ENCODE results near the gene GAL3ST3. TPM values are rescaled to one million over a fixed set of nuclear protein-coding genes. Genes with fewer than 3 reads are reported as not detected.

The GAL3ST3 gene
- total RNA-seq, 1 donor from 2014 or later: not detected

DNA sequence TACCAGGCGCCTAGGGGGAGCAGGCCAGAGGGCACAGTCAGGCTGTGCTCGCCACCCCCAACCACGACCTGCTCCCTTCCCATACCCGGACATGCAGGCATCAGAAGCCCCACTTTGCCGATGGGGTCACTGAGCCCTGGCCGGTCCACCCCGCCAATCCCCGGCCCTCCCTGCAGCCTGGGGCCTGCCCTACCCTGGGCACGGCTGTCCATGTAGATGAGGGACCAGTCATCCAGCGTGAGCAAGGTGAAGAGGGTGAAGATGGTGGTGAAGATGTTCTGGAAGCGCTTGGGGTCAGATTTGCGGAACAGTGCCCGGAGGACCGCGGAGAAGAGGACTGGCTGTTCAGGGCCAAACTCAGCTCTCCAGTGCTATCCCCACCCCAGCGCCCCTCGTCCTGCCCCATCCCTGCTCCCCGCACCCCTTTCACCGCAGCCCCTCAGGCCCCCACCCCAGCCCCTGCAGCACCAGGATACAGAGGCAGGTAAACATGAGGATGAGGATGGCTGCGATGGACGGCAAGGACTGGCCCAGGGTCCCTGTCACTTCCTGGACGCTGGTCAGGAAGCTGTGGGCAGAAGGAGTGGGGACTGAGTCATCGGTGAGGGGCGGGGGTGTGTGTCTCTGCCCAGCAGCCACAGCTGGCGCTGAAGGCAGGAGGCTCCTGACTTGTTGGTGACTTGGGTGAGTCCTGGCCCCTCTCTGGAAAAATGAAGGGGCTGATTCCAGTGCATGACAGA, 28.2 kb downstream of the GAL3ST3 start:
- FAIRE-seq (no peak), DNase-seq (ENCODE audit: low read depth) (peak; percentile 67)
- H3K4me3 ChIP-seq (ENCODE audit: low read depth, low read length): no peak overlapping the region
- H3K27me3 ChIP-seq (ENCODE audit: control insufficient read depth, insufficient read depth, low read length): no peaks in the 10 kb centered on the region
- no peaks in the 10 kb centered on the region for H3K36me3 ChIP-seq (ENCODE audit: control insufficient read depth, insufficient read depth, low read length)
- TF ChIP-seq, protein P1, sequence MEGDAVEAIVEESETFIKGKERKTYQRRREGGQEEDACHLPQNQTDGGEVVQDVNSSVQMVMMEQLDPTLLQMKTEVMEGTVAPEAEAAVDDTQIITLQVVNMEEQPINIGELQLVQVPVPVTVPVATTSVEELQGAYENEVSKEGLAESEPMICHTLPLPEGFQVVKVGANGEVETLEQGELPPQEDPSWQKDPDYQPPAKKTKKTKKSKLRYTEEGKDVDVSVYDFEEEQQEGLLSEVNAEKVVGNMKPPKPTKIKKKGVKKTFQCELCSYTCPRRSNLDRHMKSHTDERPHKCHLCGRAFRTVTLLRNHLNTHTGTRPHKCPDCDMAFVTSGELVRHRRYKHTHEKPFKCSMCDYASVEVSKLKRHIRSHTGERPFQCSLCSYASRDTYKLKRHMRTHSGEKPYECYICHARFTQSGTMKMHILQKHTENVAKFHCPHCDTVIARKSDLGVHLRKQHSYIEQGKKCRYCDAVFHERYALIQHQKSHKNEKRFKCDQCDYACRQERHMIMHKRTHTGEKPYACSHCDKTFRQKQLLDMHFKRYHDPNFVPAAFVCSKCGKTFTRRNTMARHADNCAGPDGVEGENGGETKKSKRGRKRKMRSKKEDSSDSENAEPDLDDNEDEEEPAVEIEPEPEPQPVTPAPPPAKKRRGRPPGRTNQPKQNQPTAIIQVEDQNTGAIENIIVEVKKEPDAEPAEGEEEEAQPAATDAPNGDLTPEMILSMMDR (IDR thresholded peaks at IDR 0.05; ENCODE audit: insufficient read depth, low read length, severe bottlenecking): no peak

DNA sequence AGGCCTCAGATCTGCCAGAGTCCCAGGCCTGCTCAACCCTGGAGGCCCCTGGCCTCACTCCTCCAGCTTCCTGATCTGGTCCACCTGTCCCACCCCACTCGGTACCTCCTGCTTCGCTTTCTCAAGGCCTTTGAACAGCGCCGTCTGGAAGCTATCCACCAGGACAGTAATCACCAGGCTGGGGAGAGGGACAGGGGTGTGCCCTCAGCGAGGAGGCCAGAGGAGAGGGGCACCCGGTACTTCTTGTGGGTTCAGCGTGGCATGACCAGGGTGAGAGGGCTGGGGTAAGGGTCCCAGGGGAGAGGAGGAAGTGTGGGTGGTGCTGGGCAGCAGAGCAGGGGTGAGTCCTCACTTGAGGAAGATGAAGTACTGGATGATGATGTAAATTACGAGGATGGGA, 28.7 kb downstream of the GAL3ST3 start:
- TF ChIP-seq, protein P1 (IDR thresholded peaks at IDR 0.05; ENCODE audit: insufficient read depth, low read length, severe bottlenecking): no peak
- H3K36me3 ChIP-seq (ENCODE audit: control insufficient read depth, insufficient read depth, low read length): no peaks in the 10 kb centered on the region
- DNase-seq (ENCODE audit: low read depth) (no peak), FAIRE-seq (no peak)
- no peaks in the 10 kb centered on the region for H3K27me3 ChIP-seq (ENCODE audit: control insufficient read depth, insufficient read depth, low read length)
- no peak overlapping the region for H3K4me3 ChIP-seq (ENCODE audit: low read depth, low read length)

DNA sequence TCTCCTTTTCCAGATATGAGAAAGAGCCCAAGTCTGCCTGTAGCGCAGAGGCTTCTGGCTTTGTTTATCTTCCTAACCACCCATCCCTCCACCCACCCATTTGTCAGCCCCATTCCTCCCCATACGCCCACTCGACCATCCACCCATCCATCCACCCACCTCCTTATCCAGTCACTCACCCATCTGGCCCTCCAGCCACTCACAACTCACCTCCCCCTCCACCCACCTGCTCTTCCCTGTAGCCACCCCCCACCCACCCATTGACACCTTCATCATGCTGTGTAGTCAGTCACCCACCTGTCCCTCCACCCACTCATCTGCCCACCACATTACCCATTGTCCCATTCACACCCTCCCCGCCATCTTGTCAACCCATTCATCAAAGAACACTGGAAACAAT, 31.6 kb downstream of the GAL3ST3 start:
- FAIRE-seq (no peak), DNase-seq (ENCODE audit: low read depth) (no peak)
- Histone ChIP-seq H3K27me3 (ENCODE audit: control insufficient read depth, insufficient read depth, low read length) (no peaks in the 10 kb centered on the region), H3K4me3 (ENCODE audit: low read depth, low read length) (no peak overlapping the region), H3K36me3 (ENCODE audit: control insufficient read depth, insufficient read depth, low read length) (no peaks in the 10 kb centered on the region)
- TF ChIP-seq, protein P1 (IDR thresholded peaks at IDR 0.05; ENCODE audit: insufficient read depth, low read length, severe bottlenecking): no peak

DNA sequence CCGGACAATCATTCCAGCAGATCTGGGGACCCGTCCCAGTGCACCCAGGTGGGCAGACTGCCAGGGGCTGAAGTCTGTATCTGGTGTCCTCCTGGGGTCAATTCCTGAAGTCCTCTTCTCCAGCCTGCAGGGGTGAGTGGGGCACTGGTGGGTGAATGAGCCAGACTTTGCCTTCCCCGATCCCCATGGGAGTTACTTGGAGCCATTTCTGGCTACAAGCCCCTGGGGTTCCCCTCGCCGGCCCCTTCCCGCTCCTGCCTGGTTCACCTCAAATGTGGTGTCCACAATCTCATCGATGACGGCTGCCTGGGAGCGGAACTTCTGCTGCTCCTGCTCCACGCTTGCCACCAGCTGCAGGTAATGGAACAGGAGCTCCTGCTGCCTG, 32.2 kb downstream of the GAL3ST3 start:
- DNase-seq (ENCODE audit: low read depth): no peak
- Histone ChIP-seq H3K27me3 (ENCODE audit: control insufficient read depth, insufficient read depth, low read length) (no peaks in the 10 kb centered on the region), H3K36me3 (ENCODE audit: control insufficient read depth, insufficient read depth, low read length) (no peaks in the 10 kb centered on the region), H3K4me3 (ENCODE audit: low read depth, low read length) (no peak overlapping the region)
- TF ChIP-seq, protein P1 (IDR thresholded peaks at IDR 0.05; ENCODE audit: insufficient read depth, low read length, severe bottlenecking): no peak
- FAIRE-seq: no peak

DNA sequence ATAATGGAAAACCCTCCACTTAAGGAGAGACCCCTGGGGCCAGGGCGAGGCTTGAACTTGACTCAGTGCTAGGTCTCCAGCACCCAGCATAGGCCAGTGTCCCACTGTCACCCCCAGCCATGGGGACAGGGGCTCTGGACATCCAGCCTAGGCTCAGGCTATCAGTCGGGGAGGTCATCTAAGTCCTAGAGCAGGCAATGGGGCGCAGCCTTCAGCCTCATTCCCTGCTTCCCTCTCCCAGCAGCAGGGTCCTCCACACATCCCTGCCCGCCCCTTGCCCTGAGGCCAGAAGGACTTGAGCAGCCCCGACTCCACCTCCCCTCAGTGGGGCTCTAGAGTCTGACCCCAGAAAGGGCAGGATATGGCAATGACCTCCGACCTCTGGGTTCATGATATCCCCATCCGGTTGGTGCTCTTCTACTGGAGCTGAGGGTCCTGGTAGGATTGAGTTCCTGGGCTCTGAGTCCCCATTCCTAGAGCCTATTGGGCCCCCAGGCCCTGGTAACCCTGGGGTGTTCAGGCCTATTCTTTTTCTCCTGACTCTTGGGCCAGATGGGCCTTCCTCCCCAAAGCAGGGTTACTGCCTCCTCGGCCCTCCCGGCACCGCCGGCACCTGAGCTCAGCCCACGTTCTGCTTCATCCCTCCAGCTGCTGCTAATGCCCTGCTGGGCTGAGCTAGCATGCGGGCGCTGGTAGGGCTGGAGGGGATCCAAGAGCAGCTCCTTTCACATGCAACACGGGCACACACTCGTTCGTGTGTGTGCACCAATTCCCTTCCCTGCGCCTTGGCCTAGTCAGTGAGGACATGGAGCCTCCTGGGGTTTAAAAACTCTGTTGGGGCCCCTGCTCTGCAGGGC, 32.8 kb downstream of the GAL3ST3 start:
- H3K4me3 ChIP-seq (ENCODE audit: low read depth, low read length): no peak overlapping the region
- no peak for DNase-seq (ENCODE audit: low read depth)
- no peaks in the 10 kb centered on the region for H3K36me3 ChIP-seq (ENCODE audit: control insufficient read depth, insufficient read depth, low read length)
- FAIRE-seq: no peak
- H3K27me3 ChIP-seq (ENCODE audit: control insufficient read depth, insufficient read depth, low read length): no peaks in the 10 kb centered on the region
- TF ChIP-seq, protein P1 (IDR thresholded peaks at IDR 0.05; ENCODE audit: insufficient read depth, low read length, severe bottlenecking): no peak
